PC-9 (cell line): ENCODE measurements around the gene KRTAP5-6.

Source experiments
- EZH2 ChIP-seq: fragments of 200-600 bp; sonication (generic); IDR thresholded peaks from 2 replicates; pipeline ENCODE4 v1.8.0; 2017; ENCODE audit warnings: antibody characterized with exemption, low read depth
- TF ChIP-seq, protein P1 (sequence below): fragments of 200-600 bp; sonication (generic); conservative IDR thresholded peaks from 2 replicates; pipeline ENCODE4 v1.6.1; 2017; ENCODE audit warnings: mixed run types, antibody characterized with exemption, mild to moderate bottlenecking, moderate library complexity

DNA sequence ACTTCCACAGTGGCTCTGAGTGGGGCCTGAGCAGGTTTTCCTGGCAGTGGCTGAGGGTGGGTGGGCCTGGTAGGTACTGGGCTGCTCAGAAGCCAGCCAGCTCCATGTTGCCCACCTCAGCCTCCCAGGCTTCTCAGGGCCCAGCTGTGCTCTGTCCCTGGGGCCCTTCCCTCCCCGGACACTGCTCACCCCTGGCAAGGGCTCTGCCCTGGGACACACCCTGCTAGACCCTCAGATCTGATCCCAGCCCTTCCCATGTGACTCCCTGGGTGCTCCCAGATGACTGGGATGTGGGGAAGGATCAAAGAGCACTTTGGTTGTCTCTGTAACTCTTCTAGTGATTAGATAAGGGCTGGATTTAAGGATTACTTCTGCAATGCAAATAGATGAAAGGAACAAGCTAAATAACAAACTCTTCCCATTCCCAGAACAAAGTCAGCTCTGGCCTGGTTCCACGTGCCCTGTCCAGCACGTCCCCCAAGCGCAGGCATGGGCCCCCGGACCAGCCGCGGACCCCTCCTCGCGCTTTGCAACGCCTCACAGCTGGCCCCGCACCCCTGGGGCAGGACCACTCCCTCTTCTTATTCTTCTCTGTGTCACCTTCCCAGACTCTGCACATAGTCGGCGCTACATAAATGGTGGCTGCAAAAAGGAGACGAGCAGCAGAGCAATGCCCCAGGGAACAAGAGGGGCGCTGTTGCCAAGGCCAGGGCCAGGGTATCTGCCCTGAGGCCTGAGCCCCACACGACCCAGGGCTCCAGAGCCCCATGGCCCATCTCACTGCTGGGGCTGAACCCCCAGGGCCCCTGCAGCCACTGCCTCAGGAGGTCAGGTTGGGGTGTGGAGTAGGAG, 5.7 kb upstream of the KRTAP5-6 start:
- TF ChIP-seq, protein P1, sequence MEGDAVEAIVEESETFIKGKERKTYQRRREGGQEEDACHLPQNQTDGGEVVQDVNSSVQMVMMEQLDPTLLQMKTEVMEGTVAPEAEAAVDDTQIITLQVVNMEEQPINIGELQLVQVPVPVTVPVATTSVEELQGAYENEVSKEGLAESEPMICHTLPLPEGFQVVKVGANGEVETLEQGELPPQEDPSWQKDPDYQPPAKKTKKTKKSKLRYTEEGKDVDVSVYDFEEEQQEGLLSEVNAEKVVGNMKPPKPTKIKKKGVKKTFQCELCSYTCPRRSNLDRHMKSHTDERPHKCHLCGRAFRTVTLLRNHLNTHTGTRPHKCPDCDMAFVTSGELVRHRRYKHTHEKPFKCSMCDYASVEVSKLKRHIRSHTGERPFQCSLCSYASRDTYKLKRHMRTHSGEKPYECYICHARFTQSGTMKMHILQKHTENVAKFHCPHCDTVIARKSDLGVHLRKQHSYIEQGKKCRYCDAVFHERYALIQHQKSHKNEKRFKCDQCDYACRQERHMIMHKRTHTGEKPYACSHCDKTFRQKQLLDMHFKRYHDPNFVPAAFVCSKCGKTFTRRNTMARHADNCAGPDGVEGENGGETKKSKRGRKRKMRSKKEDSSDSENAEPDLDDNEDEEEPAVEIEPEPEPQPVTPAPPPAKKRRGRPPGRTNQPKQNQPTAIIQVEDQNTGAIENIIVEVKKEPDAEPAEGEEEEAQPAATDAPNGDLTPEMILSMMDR = no peak
- no peak for TF ChIP-seq EZH2
